ENCODE measurements around the gene PGM2L1.

PGM2L1 gene

DNA sequence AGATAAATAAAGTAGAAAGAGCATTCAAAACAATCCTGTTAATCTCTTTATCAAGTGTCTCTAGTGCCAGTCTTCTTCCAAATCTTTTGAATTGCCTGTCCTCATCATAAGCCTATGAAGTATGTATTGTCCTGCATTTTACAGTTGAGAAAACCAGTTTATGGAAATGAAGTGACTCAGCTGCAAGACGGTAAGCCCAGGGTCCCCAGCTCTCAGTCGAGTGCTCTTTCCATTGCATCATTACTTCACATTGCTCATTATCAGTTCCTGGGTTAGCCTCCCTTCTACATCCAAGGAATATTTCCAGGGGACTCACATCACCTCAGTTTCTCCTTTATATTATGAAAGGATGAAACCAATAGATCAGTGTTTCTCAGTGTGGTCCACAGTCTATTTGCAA, 77.7 kb downstream of the PGM2L1 start:
- Histone ChIP-seq H3K4me1 (ENCODE audit: control insufficient read depth, insufficient read depth, low read length, poor library complexity, severe bottlenecking) (peaks cover 6% of the 10 kb centered on the region), H3K4me3 (ENCODE audit: extremely low read depth, insufficient read depth, low read length, poor library complexity, severe bottlenecking) (no peak overlapping the region), H3K27ac (ENCODE audit: low read depth, low read length, severe bottlenecking) (no peak overlapping the region), H3K36me3 (ENCODE audit: control insufficient read depth, insufficient read depth, low read length) (no peaks in the 10 kb centered on the region), H3K9me3 (ENCODE audit: control insufficient read depth, low read length) (peaks cover 13% of the 10 kb centered on the region)
- WGBS, 2 experiments (ENCODE audit: insufficient coverage in 2 of 2) = 50 to 66% methylated on average over 2 of the region's 2 CpGs

DNA sequence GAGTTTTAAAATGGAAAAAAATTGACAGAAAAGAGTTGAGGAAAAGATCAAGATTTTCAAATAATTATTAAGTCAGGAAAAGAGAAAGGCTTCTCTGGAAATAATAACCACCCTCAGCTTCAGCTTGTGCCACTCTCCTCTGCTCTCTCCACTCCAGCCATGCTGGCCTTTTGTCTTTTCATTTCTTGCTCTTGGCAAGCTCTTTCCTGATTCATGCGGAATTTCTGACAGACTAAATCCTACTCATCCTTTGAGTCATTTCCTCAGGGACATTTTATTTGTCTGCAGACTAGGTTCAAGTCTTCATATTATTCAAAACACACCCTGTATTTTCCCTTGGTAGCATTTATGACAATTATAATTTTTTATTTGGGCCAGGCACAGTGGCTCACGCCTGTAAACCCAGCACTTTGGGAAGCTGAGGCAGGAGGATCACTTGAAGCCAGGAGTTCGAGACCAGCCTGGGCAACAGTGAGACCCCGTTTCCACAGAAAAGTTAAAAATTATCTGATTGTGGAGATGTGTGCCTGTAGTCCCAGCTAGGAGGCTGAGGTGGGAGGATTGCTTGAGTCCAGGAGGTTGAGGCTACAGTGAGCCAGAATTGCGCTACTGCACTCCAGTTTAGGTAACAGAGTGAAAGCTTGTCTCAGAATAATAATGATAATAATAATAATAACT, 79.0 kb downstream of the PGM2L1 start:
- Histone ChIP-seq H3K27ac (ENCODE audit: low read depth, low read length, severe bottlenecking) (no peak overlapping the region), H3K36me3 (ENCODE audit: control insufficient read depth, insufficient read depth, low read length) (no peaks in the 10 kb centered on the region), H3K9me3 (ENCODE audit: control insufficient read depth, low read length) (peaks cover 13% of the 10 kb centered on the region), H3K4me3 (ENCODE audit: extremely low read depth, insufficient read depth, low read length, poor library complexity, severe bottlenecking) (no peak overlapping the region), H3K4me1 (ENCODE audit: control insufficient read depth, insufficient read depth, low read length, poor library complexity, severe bottlenecking) (peaks cover 6% of the 10 kb centered on the region)
- WGBS, 2 experiments (ENCODE audit: insufficient coverage in 2 of 2) = 86 to 94% methylated on average over 3 to 4 of the region's 5 CpGs

DNA sequence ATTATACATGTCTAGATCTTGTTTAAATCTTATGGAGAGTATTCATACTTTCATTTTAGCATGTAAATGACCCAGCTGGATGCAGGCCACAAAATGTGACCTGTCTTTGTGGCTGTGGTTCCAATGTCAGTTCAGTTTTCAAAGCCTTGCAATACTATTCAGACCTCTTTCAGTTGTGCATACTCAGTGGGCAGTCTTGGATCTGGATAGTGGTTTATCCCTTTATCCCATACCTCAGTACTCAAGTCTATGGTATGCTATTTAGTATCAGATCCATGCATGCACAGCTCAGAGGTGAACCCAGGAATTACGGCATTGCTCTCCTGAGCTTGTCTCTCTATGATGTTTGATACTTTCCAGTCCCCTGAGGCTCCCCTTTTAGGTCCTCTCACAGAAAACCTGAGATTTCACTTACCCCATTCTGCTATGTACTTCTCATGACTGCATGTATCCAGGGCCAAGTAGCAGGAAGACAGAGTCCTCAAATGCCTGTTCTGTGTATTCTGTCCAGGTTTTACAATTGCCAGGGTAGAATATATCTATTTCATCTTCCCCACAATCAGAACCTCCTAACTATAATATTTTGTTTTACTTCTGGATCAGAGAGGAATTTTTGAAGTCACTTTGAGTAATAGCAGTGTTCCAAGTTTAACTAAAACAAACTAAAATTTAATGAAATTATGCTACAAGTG, 79.8 kb downstream of the PGM2L1 start:
- Histone ChIP-seq H3K9me3 (ENCODE audit: control insufficient read depth, low read length) (peaks cover 13% of the 10 kb centered on the region), H3K27ac (ENCODE audit: low read depth, low read length, severe bottlenecking) (no peak overlapping the region), H3K4me3 (ENCODE audit: extremely low read depth, insufficient read depth, low read length, poor library complexity, severe bottlenecking) (no peak overlapping the region), H3K36me3 (ENCODE audit: control insufficient read depth, insufficient read depth, low read length) (no peaks in the 10 kb centered on the region), H3K4me1 (ENCODE audit: control insufficient read depth, insufficient read depth, low read length, poor library complexity, severe bottlenecking) (peaks cover 6% of the 10 kb centered on the region)
- WGBS, 2 experiments (ENCODE audit: insufficient coverage in 2 of 2) = 88 to 92% methylated on average over 1 of the region's 1 CpG

DNA sequence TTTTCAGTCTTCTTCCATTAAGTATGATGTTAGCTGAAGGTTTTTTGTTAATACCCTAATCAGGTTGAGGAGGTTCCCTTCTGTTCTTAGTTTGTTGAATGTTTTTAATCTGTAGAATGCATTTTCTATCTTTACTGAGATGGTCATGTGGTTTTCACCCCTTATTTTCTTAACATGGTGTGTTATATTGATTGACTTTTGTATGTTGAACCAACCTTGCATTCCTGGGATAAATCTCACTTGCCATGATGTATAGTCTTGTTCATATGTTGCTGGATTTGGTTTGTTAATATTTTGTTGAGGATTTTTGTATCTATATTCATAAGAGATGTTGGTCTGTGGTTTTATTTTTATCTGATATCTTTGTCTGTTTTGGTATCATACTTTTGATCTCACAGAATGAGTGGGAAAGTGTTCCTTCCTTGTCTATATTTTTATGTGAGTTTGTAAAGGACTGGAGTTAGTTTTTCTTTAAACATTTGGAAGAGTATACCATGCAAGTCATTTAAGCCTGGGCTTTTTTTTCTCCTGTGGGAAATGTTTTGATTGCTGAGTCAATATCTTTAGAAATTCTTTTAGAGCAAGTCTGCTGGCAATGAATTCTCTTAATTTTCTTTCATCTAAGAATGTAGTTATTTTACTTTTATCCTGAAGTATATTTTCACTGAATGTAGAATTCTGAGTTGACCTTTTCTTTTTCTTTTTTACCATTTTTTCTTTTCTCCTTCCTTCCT, 81.3 kb downstream of the PGM2L1 start:
- Histone ChIP-seq H3K27ac (ENCODE audit: low read depth, low read length, severe bottlenecking) (no peak overlapping the region), H3K4me1 (ENCODE audit: control insufficient read depth, insufficient read depth, low read length, poor library complexity, severe bottlenecking) (peaks cover 6% of the 10 kb centered on the region), H3K36me3 (ENCODE audit: control insufficient read depth, insufficient read depth, low read length) (no peaks in the 10 kb centered on the region), H3K9me3 (ENCODE audit: control insufficient read depth, low read length) (peaks cover 13% of the 10 kb centered on the region), H3K4me3 (ENCODE audit: extremely low read depth, insufficient read depth, low read length, poor library complexity, severe bottlenecking) (no peak overlapping the region)

DNA sequence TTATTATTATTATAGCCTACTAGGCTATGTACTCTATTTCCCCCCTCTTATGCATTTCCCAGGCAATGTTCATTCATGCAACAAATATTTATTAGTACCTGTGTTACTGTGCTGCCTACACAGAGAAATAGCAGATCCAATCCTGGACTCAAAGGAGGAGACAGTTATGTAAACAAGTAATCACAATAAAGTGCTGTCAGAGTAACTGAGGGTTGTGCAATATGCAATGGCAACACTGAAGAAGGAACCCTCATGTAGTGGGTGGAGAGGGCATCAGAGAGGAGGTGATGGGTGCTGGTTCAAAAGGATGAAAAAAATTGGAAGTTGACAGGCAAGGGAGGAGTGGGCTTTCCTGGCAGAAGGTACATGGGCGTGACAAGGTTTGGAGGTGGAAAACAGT, 85.9 kb downstream of the PGM2L1 start:
- Histone ChIP-seq H3K27ac (ENCODE audit: low read depth, low read length, severe bottlenecking) (no peak overlapping the region), H3K9me3 (ENCODE audit: control insufficient read depth, low read length) (peaks cover 10% of the 10 kb centered on the region), H3K4me3 (ENCODE audit: extremely low read depth, insufficient read depth, low read length, poor library complexity, severe bottlenecking) (no peak overlapping the region), H3K36me3 (ENCODE audit: control insufficient read depth, insufficient read depth, low read length) (no peaks in the 10 kb centered on the region), H3K4me1 (ENCODE audit: control insufficient read depth, insufficient read depth, low read length, poor library complexity, severe bottlenecking) (no peaks in the 10 kb centered on the region)
- 83 to 88% methylated on average over 1 of the region's 1 CpG for WGBS, 2 experiments (ENCODE audit: insufficient coverage in 2 of 2)

DNA sequence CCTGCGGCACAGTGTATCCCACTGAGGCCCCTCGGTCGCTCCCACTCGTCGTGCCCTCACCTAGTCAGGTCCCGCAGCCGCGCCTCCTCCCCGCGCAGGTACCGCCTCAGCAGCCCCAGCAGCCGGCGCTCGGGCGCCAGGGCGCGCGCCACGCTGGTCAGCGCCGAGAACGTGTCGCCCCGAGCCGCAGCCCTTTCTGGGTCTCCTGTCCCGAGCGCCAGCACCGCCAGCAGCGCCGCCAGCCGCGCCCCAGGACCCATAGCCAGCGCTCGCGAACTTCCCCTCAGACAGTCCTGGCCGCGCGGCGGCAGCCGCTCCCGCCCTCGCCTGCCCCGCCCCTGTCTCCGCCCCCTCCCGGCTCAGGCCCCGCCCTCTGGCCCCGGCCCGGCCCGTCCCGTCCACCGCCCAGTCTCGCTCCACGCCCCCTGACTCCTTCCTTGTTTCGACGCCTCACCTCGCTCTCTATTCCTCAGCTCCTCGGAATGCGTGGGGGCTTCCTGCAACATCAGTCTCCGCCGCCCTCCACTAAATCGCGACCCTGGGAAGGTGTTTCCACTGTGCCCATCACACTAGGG, 86.8 kb downstream of the PGM2L1 start, which contains the start of gene P4HA3:
TSS of gene P4HA3 (minus strand) at position 289 of the 575 bp plus-strand sequence. CDS start at position 260, 29 bp downstream.
- WGBS, 2 experiments (ENCODE audit: insufficient coverage in 2 of 2) = 3 to 5% methylated on average over 36 to 42 of the region's 62 CpGs
- H3K9me3 ChIP-seq (ENCODE audit: control insufficient read depth, low read length) = peaks cover under 1% of the 10 kb centered on the region
- no peak within 1 kb of the TSS for H3K27ac ChIP-seq (ENCODE audit: low read depth, low read length, severe bottlenecking)
- H3K4me1 ChIP-seq (ENCODE audit: control insufficient read depth, insufficient read depth, low read length, poor library complexity, severe bottlenecking) = no peaks in the 10 kb centered on the region
- H3K4me3 ChIP-seq (ENCODE audit: extremely low read depth, insufficient read depth, low read length, poor library complexity, severe bottlenecking) = peak within 1 kb of the TSS; percentile 39
- H3K36me3 ChIP-seq (ENCODE audit: control insufficient read depth, insufficient read depth, low read length) = no peaks in the 10 kb centered on the region

DNA sequence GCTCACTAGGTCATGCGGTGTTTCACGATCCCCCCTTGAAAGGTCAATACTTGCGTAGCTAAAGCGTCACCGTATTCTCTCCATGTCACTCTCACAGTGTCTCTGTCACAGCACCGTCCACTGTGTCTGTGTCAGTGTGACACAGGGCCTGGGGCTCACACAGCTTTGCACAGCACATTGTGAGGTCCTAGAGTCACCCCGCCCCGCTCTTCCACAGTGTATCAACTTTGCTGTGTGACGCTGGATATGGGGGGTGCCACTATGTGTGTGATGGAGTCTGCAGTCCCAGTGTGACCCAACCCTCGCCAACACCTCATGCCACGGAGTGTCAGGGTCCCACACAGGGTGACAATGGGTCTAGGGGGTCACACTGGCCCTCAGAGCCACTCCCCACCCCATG, 87.4 kb downstream of the PGM2L1 start:
- H3K36me3 ChIP-seq (ENCODE audit: control insufficient read depth, insufficient read depth, low read length) = no peaks in the 10 kb centered on the region
- no peak overlapping the region for H3K27ac ChIP-seq (ENCODE audit: low read depth, low read length, severe bottlenecking)
- peak overlapping the region; percentile 39 for H3K4me3 ChIP-seq (ENCODE audit: extremely low read depth, insufficient read depth, low read length, poor library complexity, severe bottlenecking)
- no peaks in the 10 kb centered on the region for H3K9me3 ChIP-seq (ENCODE audit: control insufficient read depth, low read length)
- 83 to 86% methylated on average over 8 to 9 of the region's 11 CpGs for WGBS, 2 experiments (ENCODE audit: insufficient coverage in 2 of 2)
- no peaks in the 10 kb centered on the region for H3K4me1 ChIP-seq (ENCODE audit: control insufficient read depth, insufficient read depth, low read length, poor library complexity, severe bottlenecking)

DNA sequence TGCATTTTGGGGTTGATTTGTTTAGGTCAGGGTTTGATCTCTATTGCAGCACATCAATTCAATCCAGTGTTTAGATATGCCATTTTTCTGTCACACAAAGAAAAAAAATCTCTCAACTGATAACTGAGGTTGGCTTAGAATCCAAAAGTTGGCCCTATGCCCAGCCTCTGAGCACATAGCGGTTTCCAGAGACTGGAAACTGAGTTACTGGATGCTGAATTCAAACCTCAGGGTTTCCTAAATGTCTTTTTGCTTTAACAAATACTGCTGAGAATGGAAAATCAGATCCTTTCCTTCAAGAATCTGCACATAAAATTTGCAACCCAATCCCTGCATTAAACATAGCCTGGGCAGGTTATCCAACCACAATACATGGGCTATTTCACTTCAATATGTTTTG, 90.8 kb downstream of the PGM2L1 start:
- Histone ChIP-seq H3K9me3 (ENCODE audit: control insufficient read depth, low read length) (no peaks in the 10 kb centered on the region), H3K4me3 (ENCODE audit: extremely low read depth, insufficient read depth, low read length, poor library complexity, severe bottlenecking) (no peak overlapping the region), H3K27ac (ENCODE audit: low read depth, low read length, severe bottlenecking) (no peak overlapping the region), H3K4me1 (ENCODE audit: control insufficient read depth, insufficient read depth, low read length, poor library complexity, severe bottlenecking) (no peaks in the 10 kb centered on the region), H3K36me3 (ENCODE audit: control insufficient read depth, insufficient read depth, low read length) (no peaks in the 10 kb centered on the region)
- WGBS, 2 experiments (ENCODE audit: insufficient coverage in 2 of 2) = 67 to 88% methylated on average over 1 of the region's 1 CpG

DNA sequence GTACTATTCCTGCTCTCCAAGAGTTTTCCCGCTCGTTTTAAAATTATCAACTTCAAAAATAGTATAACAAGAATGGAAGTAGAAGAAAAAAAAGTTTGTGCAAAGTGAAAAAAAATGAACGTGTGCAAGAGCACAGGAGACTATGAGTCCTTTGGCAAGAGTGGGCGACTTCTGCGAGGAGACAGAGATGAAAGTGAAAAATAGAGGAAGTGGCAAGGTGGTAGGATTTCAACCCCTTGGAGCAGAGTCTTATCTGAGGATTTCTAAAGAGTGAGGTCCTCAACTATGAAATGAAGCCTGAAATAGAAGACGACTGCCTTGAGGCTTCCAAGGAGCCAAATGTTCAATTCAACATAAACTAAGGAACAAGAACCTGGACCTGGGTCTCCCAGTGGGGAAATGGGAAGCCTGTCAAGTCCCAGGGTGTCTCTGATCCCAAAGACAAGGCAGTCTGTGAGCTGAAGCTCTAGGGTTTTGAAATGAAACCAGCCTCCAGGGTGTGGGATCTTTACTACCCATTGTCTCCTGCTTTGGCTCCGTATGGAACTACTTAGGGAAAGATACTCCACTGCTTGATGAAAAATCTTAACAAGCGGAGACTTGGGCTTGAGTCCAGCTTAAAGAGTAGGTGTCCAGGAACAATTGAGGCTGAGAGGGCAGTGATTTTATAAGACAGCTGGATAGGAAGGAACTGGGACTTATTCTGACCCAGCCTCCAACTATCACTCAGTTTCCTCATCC, 91.6 kb downstream of the PGM2L1 start:
- Histone ChIP-seq H3K36me3 (ENCODE audit: control insufficient read depth, insufficient read depth, low read length) (no peaks in the 10 kb centered on the region), H3K4me1 (ENCODE audit: control insufficient read depth, insufficient read depth, low read length, poor library complexity, severe bottlenecking) (no peaks in the 10 kb centered on the region), H3K27ac (ENCODE audit: low read depth, low read length, severe bottlenecking) (no peak overlapping the region), H3K4me3 (ENCODE audit: extremely low read depth, insufficient read depth, low read length, poor library complexity, severe bottlenecking) (no peak overlapping the region), H3K9me3 (ENCODE audit: control insufficient read depth, low read length) (no peaks in the 10 kb centered on the region)
- 87 to 91% methylated on average over 6 of the region's 8 CpGs for WGBS, 2 experiments (ENCODE audit: insufficient coverage in 2 of 2)

DNA sequence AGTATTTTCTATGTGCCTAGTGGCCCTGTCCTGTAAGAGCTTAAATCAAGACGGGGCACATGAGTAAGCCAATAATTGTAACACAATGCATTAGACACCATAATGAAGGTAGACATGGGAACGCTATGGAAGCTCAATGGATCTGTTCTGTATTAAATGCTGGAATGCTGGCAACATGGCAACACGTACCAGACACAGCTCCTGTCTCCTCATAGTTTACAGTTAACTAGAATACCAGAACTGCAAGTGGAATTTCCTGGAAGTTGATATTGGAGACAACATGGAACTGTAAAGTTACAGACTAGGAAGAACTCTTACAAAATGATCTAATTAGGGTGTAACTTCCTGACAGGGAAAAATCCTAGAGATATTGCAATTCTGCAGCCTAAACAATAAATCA, 99.2 kb downstream of the PGM2L1 start:
- Histone ChIP-seq H3K4me1 (ENCODE audit: control insufficient read depth, insufficient read depth, low read length, poor library complexity, severe bottlenecking) (no peaks in the 10 kb centered on the region), H3K27ac (ENCODE audit: low read depth, low read length, severe bottlenecking) (no peak overlapping the region), H3K9me3 (ENCODE audit: control insufficient read depth, low read length) (no peaks in the 10 kb centered on the region), H3K36me3 (ENCODE audit: control insufficient read depth, insufficient read depth, low read length) (no peaks in the 10 kb centered on the region), H3K4me3 (ENCODE audit: extremely low read depth, insufficient read depth, low read length, poor library complexity, severe bottlenecking) (no peak overlapping the region)
- 93% methylated on average over 2 of the region's 3 CpGs; no CpG with 5 or more reads in 1 of the 2 experiments for WGBS, 2 experiments (ENCODE audit: insufficient coverage in 2 of 2)
